A673 (cell line): ENCODE measurements around the gene SHCBP1.

Experiments used
- CTCF ChIP-seq: fragments of 300-800, 200-600 bp; sonication (generic); conservative IDR thresholded peaks from 2 replicates; pipeline ENCODE4 v1.5.1; 2017; ENCODE audit warnings: low read depth, mild to moderate bottlenecking, antibody characterized with exemption, low read length, moderate library complexity, mixed read lengths
- EZH2 ChIP-seq: fragments of 200-600 bp; sonication (generic); IDR thresholded peaks from 2 replicates; pipeline ENCODE4 v1.6.1; 2017; ENCODE audit warnings: borderline replicate concordance, low read depth, mild to moderate bottlenecking, mixed read lengths, antibody characterized with exemption, low read length; ENCODE audit not compliant: poor library complexity, severe bottlenecking

DNA sequence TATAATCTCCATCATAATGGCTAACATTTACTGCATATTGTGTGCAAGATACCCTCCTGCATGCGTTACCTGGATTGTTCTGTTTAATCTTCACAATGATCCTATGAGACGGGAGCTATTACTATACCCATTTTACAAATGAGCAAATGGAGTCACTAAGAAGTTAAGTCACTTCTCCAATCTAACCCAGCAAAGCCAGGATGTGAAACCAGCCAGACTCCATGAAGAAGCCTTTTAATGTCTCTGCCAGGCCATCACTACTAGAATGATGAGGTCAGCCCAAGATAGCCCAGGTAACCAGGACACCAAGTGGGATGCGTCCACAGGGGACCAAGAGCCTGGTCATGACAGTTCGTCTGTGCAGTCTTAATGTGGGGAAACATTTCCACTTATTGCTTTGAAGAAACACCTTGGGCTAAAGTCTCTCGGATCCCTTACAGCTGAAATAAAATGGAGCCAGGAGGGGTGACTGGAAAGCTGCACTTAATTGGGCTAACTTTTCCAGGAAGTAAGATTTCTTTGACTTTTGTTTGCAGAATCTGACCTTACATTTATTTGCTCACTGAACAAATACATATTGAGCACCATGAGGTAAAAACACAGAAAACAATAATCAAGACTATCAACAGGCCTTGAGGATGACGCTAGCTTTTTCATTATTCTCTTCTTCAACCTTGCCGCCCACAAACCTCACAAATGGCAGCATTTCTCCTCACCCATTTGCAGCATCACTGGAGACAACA, 926 bp upstream of the SHCBP1 start:
- no peak for TF ChIP-seq CTCF
- TF ChIP-seq EZH2: no peak
